Measurements from ENCODE around the gene PDE6H.
A peak's percentile ranks its signal among the peaks of the same experiment; 100 is the strongest.

Gene PDE6H

DNA sequence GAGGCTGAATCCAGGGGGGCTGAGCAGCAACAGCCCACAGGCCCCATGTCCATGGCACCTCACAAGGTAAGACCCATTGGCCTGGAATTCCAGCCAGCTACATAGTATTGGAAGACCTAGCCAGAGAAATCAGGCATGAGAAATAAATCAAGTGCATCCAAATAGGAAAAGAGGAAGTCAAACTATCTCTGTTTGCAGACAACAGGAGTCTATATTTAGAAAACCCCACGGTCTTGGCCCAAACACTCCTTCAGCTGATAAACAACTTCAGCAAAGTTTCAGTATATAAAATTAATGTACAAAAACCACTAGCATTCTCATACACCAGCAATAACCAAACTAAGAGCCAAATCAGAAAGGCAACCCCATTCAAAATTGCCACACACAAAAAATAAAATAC lies 16.9 kb downstream of the PDE6H start:
- DNase-seq = peak; percentile 35

DNA sequence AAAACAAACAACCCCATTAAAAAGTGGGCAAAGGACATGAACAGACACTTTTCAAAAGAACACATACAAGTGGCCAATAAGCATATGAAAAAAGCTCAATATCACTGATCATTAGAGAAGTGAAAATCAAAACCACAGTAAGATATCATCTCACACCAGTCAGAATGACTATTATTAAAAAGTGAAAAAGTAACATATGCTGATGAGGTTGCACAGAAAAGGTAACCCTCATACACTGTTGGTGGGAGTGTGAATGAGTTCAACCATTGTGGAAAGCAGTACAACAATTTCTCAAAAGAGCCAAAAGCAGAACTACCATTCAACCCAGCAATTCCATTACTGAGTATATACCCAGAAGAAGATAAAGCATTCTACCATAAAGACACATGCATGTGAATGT lies 18.2 kb downstream of the PDE6H start:
- no peak overlapping the region for H3K27ac ChIP-seq (ENCODE audit: low read length)
- no peak overlapping the region for H2AFZ ChIP-seq (ENCODE audit: low read length)
- no peak for DNase-seq
- no peaks in the 10 kb centered on the region for H3K27me3 ChIP-seq (replicated peaks; ENCODE audit: insufficient read depth, low read length)
- H3K4me3 ChIP-seq (ENCODE audit: low read length) = no peak overlapping the region
- H3K79me2 ChIP-seq (ENCODE audit: low read length) = no peaks in the 10 kb centered on the region
- H3K9me3 ChIP-seq (replicated peaks; ENCODE audit: insufficient read depth, low read length) = no peaks in the 10 kb centered on the region
- H3K9ac ChIP-seq (ENCODE audit: low read length) = no peak overlapping the region
- H3K4me1 ChIP-seq (ENCODE audit: low read length) = peaks cover 49% of the 10 kb centered on the region
- no peaks in the 10 kb centered on the region for H3K36me3 ChIP-seq (replicated peaks; ENCODE audit: insufficient read depth, low read length)
- no peaks in the 10 kb centered on the region for H3K9me2 ChIP-seq (replicated peaks; ENCODE audit: insufficient read depth, low read length)
- no peak for TF ChIP-seq EZH2 (optimal IDR thresholded peaks at IDR 0.05; ENCODE audit: low read depth, low read length)
- TF ChIP-seq EZH2phosphoT487 (IDR thresholded peaks at IDR 0.05; ENCODE audit: low read length) = no peak
- no peak for TF ChIP-seq CTCF (IDR thresholded peaks at IDR 0.05; ENCODE audit: low read length)
- no peaks in the 10 kb centered on the region for H4K20me1 ChIP-seq (ENCODE audit: insufficient read depth, low read length)
- no peak overlapping the region for H3K4me2 ChIP-seq (ENCODE audit: low read depth, low read length)
- peaks cover 12% of the 10 kb centered on the region; the same call in 1 of the 2 replicates for H3F3A ChIP-seq (ENCODE audit: insufficient read depth, low read length)

More for the DNA sequence above, 16.9 kb downstream of the PDE6H start:
- Histone ChIP-seq H3K4me2 (ENCODE audit: low read depth, low read length) (peak overlapping the region; percentile 54; the same call in 1 of the 2 replicates), H4K20me1 (ENCODE audit: insufficient read depth, low read length) (no peaks in the 10 kb centered on the region), H3K9me3 (replicated peaks; ENCODE audit: insufficient read depth, low read length) (no peaks in the 10 kb centered on the region), H3F3A (ENCODE audit: insufficient read depth, low read length) (peaks cover 12% of the 10 kb centered on the region; the same call in 1 of the 2 replicates), H3K4me3 (ENCODE audit: low read length) (no peak overlapping the region), H3K27me3 (replicated peaks; ENCODE audit: insufficient read depth, low read length) (no peaks in the 10 kb centered on the region), H3K9ac (ENCODE audit: low read length) (0 out of 2 replicates have a peak overlapping the region, but pooled peaks have one; percentile 12), H3K79me2 (ENCODE audit: low read length) (no peaks in the 10 kb centered on the region), H3K36me3 (replicated peaks; ENCODE audit: insufficient read depth, low read length) (no peaks in the 10 kb centered on the region), H3K9me2 (replicated peaks; ENCODE audit: insufficient read depth, low read length) (no peaks in the 10 kb centered on the region), H3K27ac (ENCODE audit: low read length) (peak overlapping the region; percentile 60; the same call in 1 of the 2 replicates), H3K4me1 (ENCODE audit: low read length) (peaks cover 48% of the 10 kb centered on the region), H2AFZ (ENCODE audit: low read length) (peak overlapping the region; percentile 58; the same call in 1 of the 2 replicates)
- no peak for TF ChIP-seq EZH2 (optimal IDR thresholded peaks at IDR 0.05; ENCODE audit: low read depth, low read length)
- TF ChIP-seq CTCF (IDR thresholded peaks at IDR 0.05; ENCODE audit: low read length) = no peak
- no peak for TF ChIP-seq EZH2phosphoT487 (IDR thresholded peaks at IDR 0.05; ENCODE audit: low read length)

GRCh38 chr12:14992673-14993072 lies 19.8 kb downstream of the PDE6H start:
- Histone ChIP-seq H3K27me3 (replicated peaks; ENCODE audit: insufficient read depth, low read length) (no peaks in the 10 kb centered on the region), H3K4me1 (ENCODE audit: low read length) (peaks cover 46% of the 10 kb centered on the region), H3F3A (ENCODE audit: insufficient read depth, low read length) (peaks cover 12% of the 10 kb centered on the region; the same call in 1 of the 2 replicates), H3K9me2 (replicated peaks; ENCODE audit: insufficient read depth, low read length) (no peaks in the 10 kb centered on the region), H3K9me3 (replicated peaks; ENCODE audit: insufficient read depth, low read length) (no peaks in the 10 kb centered on the region), H3K9ac (ENCODE audit: low read length) (no peak overlapping the region), H3K27ac (ENCODE audit: low read length) (no peak overlapping the region), H3K4me3 (ENCODE audit: low read length) (no peak overlapping the region), H3K79me2 (ENCODE audit: low read length) (no peaks in the 10 kb centered on the region), H4K20me1 (ENCODE audit: insufficient read depth, low read length) (no peaks in the 10 kb centered on the region), H2AFZ (ENCODE audit: low read length) (no peak overlapping the region), H3K4me2 (ENCODE audit: low read depth, low read length) (no peak overlapping the region), H3K36me3 (replicated peaks; ENCODE audit: insufficient read depth, low read length) (no peaks in the 10 kb centered on the region)
- no peak for TF ChIP-seq EZH2 (optimal IDR thresholded peaks at IDR 0.05; ENCODE audit: low read depth, low read length)
- TF ChIP-seq EZH2phosphoT487 (IDR thresholded peaks at IDR 0.05; ENCODE audit: low read length) = no peak
- no peak for TF ChIP-seq CTCF (IDR thresholded peaks at IDR 0.05; ENCODE audit: low read length)
- DNase-seq = no peak

Data from MM.1S (cell line).